ENCODE measurements around the gene SCIMP.

DNA sequence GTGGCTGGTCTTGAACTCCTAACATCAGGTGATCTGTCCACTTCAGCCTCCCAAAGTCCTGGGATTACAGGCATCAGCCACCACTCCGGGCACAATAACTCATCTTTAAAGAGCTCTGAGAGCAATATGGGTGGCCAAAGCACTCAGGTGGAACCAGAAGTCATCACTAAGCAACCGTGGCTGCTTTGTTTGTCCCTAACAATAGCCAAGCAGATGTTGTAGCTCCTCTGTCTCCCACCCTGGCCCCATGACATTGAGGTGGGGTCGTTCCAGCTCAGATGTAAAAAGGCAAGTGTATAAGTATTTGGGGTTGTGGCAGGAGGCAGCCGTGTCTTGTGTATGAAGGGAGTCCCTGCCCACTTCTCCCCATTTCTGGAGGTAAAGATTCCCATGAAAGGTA is 3.7 kb upstream of the SCIMP start:
- TF ChIP-seq EP300 (IDR thresholded peaks at IDR 0.05; ENCODE audit: borderline replicate concordance in 1 of 2, low read depth in 1 of 2, low read length in 1 of 2) (no peak), FOXJ3 (CRISPR knock-in tag; IDR thresholded peaks at IDR 0.05) (no peak), RAD21 (IDR thresholded peaks at IDR 0.05; ENCODE audit: low read length) (no peak), POLR2AphosphoS5 (IDR thresholded peaks at IDR 0.05; ENCODE audit: low read depth, low read length) (no peak)
- TF ChIP-seq, protein P1, sequence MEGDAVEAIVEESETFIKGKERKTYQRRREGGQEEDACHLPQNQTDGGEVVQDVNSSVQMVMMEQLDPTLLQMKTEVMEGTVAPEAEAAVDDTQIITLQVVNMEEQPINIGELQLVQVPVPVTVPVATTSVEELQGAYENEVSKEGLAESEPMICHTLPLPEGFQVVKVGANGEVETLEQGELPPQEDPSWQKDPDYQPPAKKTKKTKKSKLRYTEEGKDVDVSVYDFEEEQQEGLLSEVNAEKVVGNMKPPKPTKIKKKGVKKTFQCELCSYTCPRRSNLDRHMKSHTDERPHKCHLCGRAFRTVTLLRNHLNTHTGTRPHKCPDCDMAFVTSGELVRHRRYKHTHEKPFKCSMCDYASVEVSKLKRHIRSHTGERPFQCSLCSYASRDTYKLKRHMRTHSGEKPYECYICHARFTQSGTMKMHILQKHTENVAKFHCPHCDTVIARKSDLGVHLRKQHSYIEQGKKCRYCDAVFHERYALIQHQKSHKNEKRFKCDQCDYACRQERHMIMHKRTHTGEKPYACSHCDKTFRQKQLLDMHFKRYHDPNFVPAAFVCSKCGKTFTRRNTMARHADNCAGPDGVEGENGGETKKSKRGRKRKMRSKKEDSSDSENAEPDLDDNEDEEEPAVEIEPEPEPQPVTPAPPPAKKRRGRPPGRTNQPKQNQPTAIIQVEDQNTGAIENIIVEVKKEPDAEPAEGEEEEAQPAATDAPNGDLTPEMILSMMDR (IDR thresholded peaks at IDR 0.05): no peak
